ENCODE data around the gene ZNF574.
"Not testable (repeated sequence)": the region's sequence is repeated elsewhere in the genome, so short reads cannot be mapped to it uniquely, and the experiment has no call there.

ZNF574 gene

GRCh38 chr19:42075616-42076379 lies at the start of gene ZNF574:
TSS of gene ZNF574 (plus strand) at chr19:42076166. CDS start at chr19:42078607, 2,441 bp downstream.
- Mint-ChIP-seq H3K27ac (peak within 1 kb of the TSS; percentile 99), H3K27me3 (ENCODE audit: low read depth) (peaks cover 2% of the 10 kb centered on the region), H3K4me1 (ENCODE audit: low read depth) (peaks cover 29% of the 10 kb centered on the region), H3K9me3 (no peaks in the 10 kb centered on the region), H3K4me3 (peak within 1 kb of the TSS; percentile 94), H3K36me3 (ENCODE audit: low read depth) (peaks cover 25% of the 10 kb centered on the region)
- DNase-seq (ENCODE audit: low spot score) = peak; percentile 98

GRCh38 chr19:42028304-42029216 lies 47.4 kb upstream of the ZNF574 start:
- H3K27me3 Mint-ChIP-seq (ENCODE audit: low read depth) = peaks cover 5% of the 10 kb centered on the region
- H3K9me3 Mint-ChIP-seq = no peaks in the 10 kb centered on the region
- H3K36me3 Mint-ChIP-seq (ENCODE audit: low read depth) = no peaks in the 10 kb centered on the region
- no peak overlapping the region for H3K4me3 Mint-ChIP-seq
- no peaks in the 10 kb centered on the region for H3K4me1 Mint-ChIP-seq (ENCODE audit: low read depth)
- DNase-seq (ENCODE audit: low spot score) = no peak
- no peak overlapping the region for H3K27ac Mint-ChIP-seq

GRCh38 chr19:42030645-42031440 lies 45.1 kb upstream of the ZNF574 start:
- H3K27ac Mint-ChIP-seq = no peak overlapping the region
- no peak for DNase-seq (ENCODE audit: low spot score)
- H3K36me3 Mint-ChIP-seq (ENCODE audit: low read depth) = no peaks in the 10 kb centered on the region
- H3K27me3 Mint-ChIP-seq (ENCODE audit: low read depth) = peaks cover 5% of the 10 kb centered on the region
- no peaks in the 10 kb centered on the region for H3K9me3 Mint-ChIP-seq
- H3K4me3 Mint-ChIP-seq = no peak overlapping the region
- H3K4me1 Mint-ChIP-seq (ENCODE audit: low read depth) = peaks cover 2% of the 10 kb centered on the region

- peaks cover 5% of the 10 kb centered on the region for H3K27me3 Mint-ChIP-seq (ENCODE audit: low read depth)
- no peaks in the 10 kb centered on the region for H3K36me3 Mint-ChIP-seq (ENCODE audit: low read depth)
- H3K9me3 Mint-ChIP-seq = no peaks in the 10 kb centered on the region
These were observed 43.5 kb upstream of the ZNF574 start for GRCh38 chr19:42032431-42032830.

GRCh38 chr19:42033413-42033812 lies 42.6 kb upstream of the ZNF574 start:
- Mint-ChIP-seq H3K9me3 (no peaks in the 10 kb centered on the region), H3K36me3 (ENCODE audit: low read depth) (no peaks in the 10 kb centered on the region), H3K4me1 (ENCODE audit: low read depth) (peaks cover 2% of the 10 kb centered on the region), H3K27ac (no peak overlapping the region), H3K27me3 (ENCODE audit: low read depth) (peaks cover 5% of the 10 kb centered on the region), H3K4me3 (no peak overlapping the region)
- no peak for DNase-seq (ENCODE audit: low spot score)

More at GRCh38 chr19:42032431-42032830, 43.5 kb upstream of the ZNF574 start:
- peaks cover 2% of the 10 kb centered on the region for H3K4me1 Mint-ChIP-seq (ENCODE audit: low read depth)
- DNase-seq (ENCODE audit: low spot score) = no peak
- H3K4me3 Mint-ChIP-seq = no peak overlapping the region
- H3K27ac Mint-ChIP-seq = no peak overlapping the region

GRCh38 chr19:42034640-42035391 lies 41.1 kb upstream of the ZNF574 start:
- H3K9me3 Mint-ChIP-seq; H3K36me3 Mint-ChIP-seq (ENCODE audit: low read depth); H3K27me3 Mint-ChIP-seq (ENCODE audit: low read depth); H3K4me1 Mint-ChIP-seq (ENCODE audit: low read depth); H3K4me3 Mint-ChIP-seq: not testable (repeated sequence)
- DNase-seq (ENCODE audit: low spot score) = peak; percentile 64
- peak overlapping the region; percentile 1 for H3K27ac Mint-ChIP-seq

GRCh38 chr19:42037649-42038048 lies 38.3 kb upstream of the ZNF574 start:
- Mint-ChIP-seq H3K27ac (no peak overlapping the region), H3K36me3 (ENCODE audit: low read depth) (no peaks in the 10 kb centered on the region), H3K27me3 (ENCODE audit: low read depth) (peaks cover under 1% of the 10 kb centered on the region), H3K9me3 (no peaks in the 10 kb centered on the region), H3K4me1 (ENCODE audit: low read depth) (peaks cover 2% of the 10 kb centered on the region), H3K4me3 (no peak overlapping the region)
- DNase-seq (ENCODE audit: low spot score) = no peak

- no peak for DNase-seq (ENCODE audit: low spot score)
- Mint-ChIP-seq H3K27ac (no peak overlapping the region), H3K27me3 (ENCODE audit: low read depth) (no peaks in the 10 kb centered on the region), H3K4me3 (no peak overlapping the region), H3K9me3 (no peaks in the 10 kb centered on the region), H3K36me3 (ENCODE audit: low read depth) (no peaks in the 10 kb centered on the region), H3K4me1 (ENCODE audit: low read depth) (peaks cover 2% of the 10 kb centered on the region)
These were observed 37.3 kb upstream of the ZNF574 start for GRCh38 chr19:42038666-42039065.

- H3K36me3 Mint-ChIP-seq (ENCODE audit: low read depth) = no peaks in the 10 kb centered on the region
- no peak overlapping the region for H3K27ac Mint-ChIP-seq
- no peaks in the 10 kb centered on the region for H3K9me3 Mint-ChIP-seq
- no peak overlapping the region for H3K4me3 Mint-ChIP-seq
- DNase-seq (ENCODE audit: low spot score) = no peak
- no peaks in the 10 kb centered on the region for H3K27me3 Mint-ChIP-seq (ENCODE audit: low read depth)
- no peaks in the 10 kb centered on the region for H3K4me1 Mint-ChIP-seq (ENCODE audit: low read depth)
These were observed 35.9 kb upstream of the ZNF574 start for GRCh38 chr19:42040031-42040430.

- not testable (repeated sequence) for H3K27ac Mint-ChIP-seq; DNase-seq (ENCODE audit: low spot score); H3K4me1 Mint-ChIP-seq (ENCODE audit: low read depth); H3K36me3 Mint-ChIP-seq (ENCODE audit: low read depth); H3K27me3 Mint-ChIP-seq (ENCODE audit: low read depth); H3K9me3 Mint-ChIP-seq; H3K4me3 Mint-ChIP-seq
These were observed 35.5 kb upstream of the ZNF574 start for GRCh38 chr19:42040491-42040890.

- no peaks in the 10 kb centered on the region for H3K4me1 Mint-ChIP-seq (ENCODE audit: low read depth)
- no peak for DNase-seq (ENCODE audit: low spot score)
- no peaks in the 10 kb centered on the region for H3K9me3 Mint-ChIP-seq
- H3K27ac Mint-ChIP-seq = no peak overlapping the region
- no peaks in the 10 kb centered on the region for H3K27me3 Mint-ChIP-seq (ENCODE audit: low read depth)
- no peak overlapping the region for H3K4me3 Mint-ChIP-seq
- no peaks in the 10 kb centered on the region for H3K36me3 Mint-ChIP-seq (ENCODE audit: low read depth)
These were observed 33.4 kb upstream of the ZNF574 start for GRCh38 chr19:42042455-42043170.

- Mint-ChIP-seq H3K27me3 (ENCODE audit: low read depth) (no peaks in the 10 kb centered on the region), H3K4me1 (ENCODE audit: low read depth) (peaks cover 4% of the 10 kb centered on the region), H3K36me3 (ENCODE audit: low read depth) (no peaks in the 10 kb centered on the region), H3K9me3 (no peaks in the 10 kb centered on the region), H3K27ac (no peak overlapping the region), H3K4me3 (no peak overlapping the region)
- DNase-seq (ENCODE audit: low spot score) = no peak
These were observed 30.4 kb upstream of the ZNF574 start for GRCh38 chr19:42045575-42045974.

GRCh38 chr19:42048992-42049391 lies 27.0 kb upstream of the ZNF574 start:
- H3K36me3 Mint-ChIP-seq (ENCODE audit: low read depth) = no peaks in the 10 kb centered on the region

More at GRCh38 chr19:42048992-42049391, 27.0 kb upstream of the ZNF574 start:
- Mint-ChIP-seq H3K27me3 (ENCODE audit: low read depth) (no peaks in the 10 kb centered on the region), H3K4me1 (ENCODE audit: low read depth) (peaks cover 7% of the 10 kb centered on the region), H3K4me3 (peak overlapping the region; percentile 27), H3K9me3 (no peaks in the 10 kb centered on the region), H3K27ac (peak overlapping the region; percentile 37)
- no peak for DNase-seq (ENCODE audit: low spot score)
